GM23248 (cell line): Measurements from ENCODE around the gene ERAS. TPM values are rescaled to one million over a fixed set of nuclear protein-coding genes. Genes with fewer than 3 reads are reported as not detected.

ENCODE experiments used
- DNase-seq: peaks from one replicate; pipeline ENCODE4 v3.0.0-alpha.2; 2015
- H2AFZ ChIP-seq: fragments of 200-600 bp; sonication (generic); 2 replicates; pipeline ENCODE4 v1.6.1; 2016; ENCODE audit warnings: antibody characterized with exemption
- H3F3A ChIP-seq: fragments of 200-600 bp; sonication (generic); 2 replicates; pipeline ENCODE4 v1.6.1; 2016; ENCODE audit warnings: mild to moderate bottlenecking, antibody characterized with exemption, mixed run types; ENCODE audit not compliant: insufficient read depth
- H3K27ac ChIP-seq: fragments of 200-600 bp; sonication (generic); 2 replicates; pipeline ENCODE4 v1.5.1; 2016; ENCODE audit warnings: mild to moderate bottlenecking
- H3K27me3 ChIP-seq: fragments of 200-600 bp; sonication (generic); replicated peaks from 2 replicates; pipeline ENCODE4 v1.6.1; 2016; ENCODE audit warnings: mild to moderate bottlenecking; ENCODE audit not compliant: insufficient read depth
- H3K36me3 ChIP-seq: fragments of 200-600 bp; sonication (generic); 2 replicates; pipeline ENCODE4 v1.6.1; 2016; ENCODE audit warnings: low read depth, mild to moderate bottlenecking
- H3K4me1 ChIP-seq: fragments of 200-600 bp; sonication (generic); 2 replicates; pipeline ENCODE4 v1.6.1; 2016; ENCODE audit warnings: mild to moderate bottlenecking; ENCODE audit not compliant: insufficient read depth
- H3K4me2 ChIP-seq: fragments of 200-600 bp; sonication (generic); one replicate; pipeline ENCODE4 v1.6.1; 2016; ENCODE audit warnings: mild to moderate bottlenecking; ENCODE audit not compliant: unreplicated experiment
- H3K4me3 ChIP-seq: fragments of 200-600 bp; sonication (generic); 2 replicates; pipeline ENCODE4 v1.5.1; 2016; ENCODE audit warnings: mild to moderate bottlenecking
- H3K79me2 ChIP-seq: fragments of 200-600 bp; sonication (generic); 2 replicates; pipeline ENCODE4 v1.6.1; 2016; ENCODE audit warnings: mild to moderate bottlenecking; ENCODE audit not compliant: insufficient read depth
- H3K9ac ChIP-seq: fragments of 200-600 bp; sonication (generic); 2 replicates; pipeline ENCODE4 v1.6.1; 2016; ENCODE audit warnings: mild to moderate bottlenecking
- H3K9me2 ChIP-seq: fragments of 200-600 bp; sonication (generic); 2 replicates; pipeline ENCODE4 v1.6.1; 2016; ENCODE audit warnings: mixed run types, mild to moderate bottlenecking, moderate library complexity; ENCODE audit not compliant: insufficient read depth
- H3K9me3 ChIP-seq: fragments of 200-600 bp; sonication (generic); one replicate; pipeline ENCODE4 v1.6.1; 2017; ENCODE audit warnings: low read depth
- H4K20me1 ChIP-seq: fragments of 200-600 bp; sonication (generic); 2 replicates; pipeline ENCODE4 v1.6.0; 2016; ENCODE audit not compliant: insufficient read depth
- EZH2 ChIP-seq: fragments of 200-600 bp; sonication (generic); IDR thresholded peaks from 2 replicates; pipeline ENCODE4 v1.6.1; 2018; ENCODE audit warnings: antibody characterized with exemption, mild to moderate bottlenecking; ENCODE audit not compliant: insufficient read depth, poor library complexity, severe bottlenecking
- EZH2phosphoT487 ChIP-seq: fragments of 200-600 bp; sonication (generic); IDR thresholded peaks from 2 replicates; pipeline ENCODE4 v1.6.1; 2018; ENCODE audit warnings: antibody characterized with exemption, moderate library complexity, mild to moderate bottlenecking, low read depth; ENCODE audit not compliant: insufficient read depth
- WGBS, 2 experiments: methylation state at CpG; one replicate each; pipeline ENCODE4 v1.1.6; 2015 to 2017; ENCODE audit warnings: low lambda C conversion rate in 2 of 2, low coverage in 1 of 2; ENCODE audit errors: missing lambda C conversion rate in 2 of 2; 5-methylcytosine and 5-hydroxymethylcytosine counted together
- in situ Hi-C: fragments of 300-500 bp; cut with MboI; formaldehyde crosslinking; loops from 2 replicates; pipeline ENCODE4 v1.15.0; 2020
- polyA plus RNA-seq: library from polyadenylated mRNA; unstranded; fragments of >200 nt; fragmentation: Nextera tagmentation; extraction: Ambion mirVana; gene quantifications from 2 replicates; pipeline ENCODE4 v1.2.1, GENCODE V29; 2016
- total RNA-seq: library from RNA; depleted of rRNA; stranded (reverse); fragments of >200 nt; shearing (Covaris generic); gene quantifications from 2 replicates; pipeline ENCODE4 v1.2.3, GENCODE V29; 2014

Gene ERAS
- total and polyA plus RNA-seq, 2 experiments from 2014 or later: not detected

- H3K27me3 ChIP-seq: no peaks in the 10 kb centered on the region
- no peaks in the 10 kb centered on the region for H3K4me1 ChIP-seq
- WGBS, 2 experiments: 69 to 83% methylated on average over 8 to 12 of the region's 16 CpGs
- in situ Hi-C loops: no loop called here
- H3K9me2 ChIP-seq: no peaks in the 10 kb centered on the region
- TF ChIP-seq EZH2phosphoT487: no peak
- H3K9me3 ChIP-seq: no peaks in the 10 kb centered on the region
- no peak overlapping the region for H3K27ac ChIP-seq
- DNase-seq: no peak
- no peak overlapping the region for H2AFZ ChIP-seq
- H3F3A ChIP-seq: no peaks in the 10 kb centered on the region
- no peak overlapping the region for H3K4me3 ChIP-seq
- no peaks in the 10 kb centered on the region for H3K36me3 ChIP-seq
- no peak overlapping the region for H3K4me2 ChIP-seq
- H4K20me1 ChIP-seq: no peaks in the 10 kb centered on the region
- H3K79me2 ChIP-seq: no peaks in the 10 kb centered on the region
- no peak overlapping the region for H3K9ac ChIP-seq
These were observed 40.6 kb upstream of the ERAS start for GRCh38 chrX:48785540-48786214.

- no peak within 1 kb of the TSS for H2AFZ ChIP-seq
These were observed 39.9 kb upstream of the ERAS start, which contains the start of gene GATA1 for GRCh38 chrX:48786341-48786800. Gene GATA1 (plus strand): TSS chrX:48786590. CDS start chrX:48791110, 4,520 bp downstream.

GRCh38 chrX:48786825-48787504 is 39.3 kb upstream of the ERAS start:
- TF ChIP-seq EZH2: no peak
- no peak for TF ChIP-seq EZH2phosphoT487
- Histone ChIP-seq H3F3A (no peaks in the 10 kb centered on the region), H3K27ac (no peak overlapping the region), H3K9me2 (no peaks in the 10 kb centered on the region), H2AFZ (no peak overlapping the region), H3K79me2 (no peaks in the 10 kb centered on the region), H3K27me3 (no peaks in the 10 kb centered on the region), H3K9me3 (no peaks in the 10 kb centered on the region), H3K4me1 (no peaks in the 10 kb centered on the region), H4K20me1 (no peaks in the 10 kb centered on the region), H3K9ac (no peak overlapping the region), H3K4me2 (no peak overlapping the region), H3K36me3 (no peaks in the 10 kb centered on the region), H3K4me3 (no peak overlapping the region)
- no peak for DNase-seq
- in situ Hi-C loops: no loop called here
- 40 to 44% methylated on average over 5 to 6 of the region's 6 CpGs for WGBS, 2 experiments

More at GRCh38 chrX:48786341-48786800, 39.9 kb upstream of the ERAS start, which contains the start of gene GATA1:
- in situ Hi-C loops: no loop called here
- H3K4me1 ChIP-seq: no peaks in the 10 kb centered on the region
- H3K9ac ChIP-seq: no peak within 1 kb of the TSS
- 51% methylated on average over 7 of the region's 7 CpGs; no CpG with 5 or more reads in 1 of the 2 experiments for WGBS, 2 experiments
- H3K36me3 ChIP-seq: no peaks in the 10 kb centered on the region
- no peaks in the 10 kb centered on the region for H3K9me3 ChIP-seq
- H3K4me3 ChIP-seq: no peak within 1 kb of the TSS
- no peak within 1 kb of the TSS for H3K27ac ChIP-seq
- no peak for DNase-seq
- H3K27me3 ChIP-seq: no peaks in the 10 kb centered on the region
- no peak for TF ChIP-seq EZH2
- TF ChIP-seq EZH2phosphoT487: no peak
- no peaks in the 10 kb centered on the region for H3K79me2 ChIP-seq
- H4K20me1 ChIP-seq: no peaks in the 10 kb centered on the region
- no peaks in the 10 kb centered on the region for H3F3A ChIP-seq
- H3K4me2 ChIP-seq: no peak within 1 kb of the TSS
- H3K9me2 ChIP-seq: no peaks in the 10 kb centered on the region

GRCh38 chrX:48787505-48788443 is 38.5 kb upstream of the ERAS start:
- Histone ChIP-seq H3K9ac (no peak overlapping the region), H4K20me1 (no peaks in the 10 kb centered on the region), H3K27ac (no peak overlapping the region), H3K36me3 (no peaks in the 10 kb centered on the region), H3K4me3 (no peak overlapping the region), H3K9me2 (no peaks in the 10 kb centered on the region), H3F3A (no peaks in the 10 kb centered on the region), H3K9me3 (no peaks in the 10 kb centered on the region), H3K4me2 (no peak overlapping the region), H3K27me3 (no peaks in the 10 kb centered on the region), H3K79me2 (no peaks in the 10 kb centered on the region), H3K4me1 (no peaks in the 10 kb centered on the region), H2AFZ (no peak overlapping the region)
- TF ChIP-seq EZH2phosphoT487: no peak
- no peak for TF ChIP-seq EZH2
- 28 to 41% methylated on average over 10 to 17 of the region's 17 CpGs for WGBS, 2 experiments
- in situ Hi-C loops: no loop called here
- no peak for DNase-seq
